ENCODE measurements around the gene AQP12B.
A peak's percentile ranks its signal among the peaks of the same experiment; 100 is the strongest.

AQP12B gene

GRCh38 chr2:240630771-240631547, 51.7 kb downstream of the AQP12B start:
- DNase-seq = peak in 1 of 2 donors; percentile 4

- DNase-seq = peak in 1 of 2 donors; percentile 7
Observed at GRCh38 chr2:240629968-240630770, 52.5 kb downstream of the AQP12B start.

GRCh38 chr2:240629619-240629967, 53.1 kb downstream of the AQP12B start:
- peak in 1 of 2 donors; percentile 8 for DNase-seq

GRCh38 chr2:240628808-240629618, 53.7 kb downstream of the AQP12B start:
- DNase-seq = peak in 1 of 2 donors; percentile 11

GRCh38 chr2:240628507-240628807, 54.2 kb downstream of the AQP12B start:
- DNase-seq = no peak

- peak in 1 of 2 donors; percentile 4 for DNase-seq
Observed at GRCh38 chr2:240627736-240628506, 54.8 kb downstream of the AQP12B start.

- peak; percentile 24 to 64 for DNase-seq
Observed at GRCh38 chr2:240626531-240627300, 56.0 kb downstream of the AQP12B start.
